HG03097 (cell line): ENCODE data around the gene ENKUR.

Experiments used
- ATAC-seq: cut with Tn5 transposase; IDR thresholded peaks from one replicate; pipeline ENCODE4 v1.9.1; 2021; ENCODE audit not compliant: unreplicated experiment, low FRiP score

The ENKUR gene

GRCh38 chr10:24951201-24952142 is 64.5 kb downstream of the ENKUR start:
- ATAC-seq = no peak

- ATAC-seq = no peak
These were observed 65.5 kb downstream of the ENKUR start for GRCh38 chr10:24950439-24950838.

DNA sequence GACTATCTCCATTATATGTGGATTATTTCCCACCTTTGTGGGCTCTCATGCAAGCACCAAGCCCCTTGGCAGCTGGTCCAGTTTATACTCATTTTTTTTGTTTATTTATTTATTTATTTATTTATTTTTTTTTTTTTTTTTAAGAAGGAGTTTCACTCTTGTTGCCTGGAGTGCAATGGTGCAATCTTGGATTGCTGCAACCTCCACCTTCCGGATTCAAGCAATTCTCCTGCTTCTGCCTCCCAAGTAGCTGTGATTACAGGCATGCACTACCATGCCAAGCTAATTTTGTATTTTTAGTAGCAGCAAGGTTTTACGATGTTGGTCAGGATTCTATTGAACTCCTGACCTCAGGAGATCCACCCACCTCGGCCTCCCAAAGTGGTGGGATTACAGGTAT is 66.3 kb downstream of the ENKUR start:
- no peak for ATAC-seq

- ATAC-seq = no peak
These were observed 68.5 kb downstream of the ENKUR start for GRCh38 chr10:24947304-24948097.

DNA sequence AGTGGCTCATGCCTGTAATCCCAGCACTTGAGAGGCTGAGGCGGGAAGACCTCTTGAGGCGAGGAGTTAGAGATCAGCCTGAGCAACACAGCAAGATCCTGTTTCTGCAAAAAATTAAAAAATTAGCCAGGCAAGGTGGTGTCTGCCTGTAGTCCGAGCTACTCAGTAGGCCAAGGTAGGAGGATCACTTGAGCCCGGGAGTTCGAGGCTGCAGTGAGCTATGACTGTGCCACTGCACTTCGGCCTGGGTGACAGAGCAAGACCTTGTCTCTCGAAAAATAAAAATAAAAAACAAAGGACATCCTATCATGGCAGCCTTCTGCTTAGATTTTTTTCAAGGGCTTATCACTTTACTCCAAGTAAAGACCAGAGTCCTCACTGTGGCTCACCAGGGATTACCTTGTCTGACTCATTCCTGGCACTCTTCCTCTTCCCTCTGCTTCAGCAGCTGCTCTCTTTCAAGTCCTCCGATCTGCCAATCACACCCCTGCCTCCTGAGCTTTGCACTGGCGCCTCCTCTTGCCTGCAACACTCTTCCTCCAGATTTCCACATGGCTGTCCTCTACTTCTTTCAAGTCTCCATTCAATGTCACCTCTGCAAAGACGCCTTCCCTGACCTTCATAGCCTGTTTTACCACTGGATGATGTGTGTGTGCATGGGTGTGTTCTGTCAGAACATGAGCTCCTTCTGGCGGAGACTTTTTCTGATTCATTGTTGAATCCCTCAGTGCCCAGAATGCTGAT is 71.3 kb downstream of the ENKUR start:
- no peak for ATAC-seq

- ATAC-seq = no peak
These were observed 77.4 kb downstream of the ENKUR start for GRCh38 chr10:24938525-24938924.

DNA sequence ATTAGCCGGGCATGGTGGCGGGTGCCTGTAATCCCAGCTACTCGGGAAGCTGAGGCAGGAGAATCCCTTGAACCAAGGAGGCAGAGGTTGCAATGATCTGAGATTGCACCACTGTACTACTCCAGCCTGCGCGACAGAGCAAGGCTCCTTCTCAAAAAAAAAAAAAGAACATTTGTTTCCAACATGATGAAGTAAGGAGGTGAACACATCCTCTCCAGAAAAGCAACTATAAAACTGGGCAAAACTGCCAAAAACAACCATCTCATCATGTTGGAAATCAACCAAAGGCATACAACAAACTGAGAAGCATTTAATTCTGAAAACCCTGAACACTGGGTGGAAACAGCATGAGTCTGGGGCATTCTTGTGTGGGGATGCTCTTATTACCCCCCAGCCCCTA is 77.9 kb downstream of the ENKUR start:
- no peak for ATAC-seq

DNA sequence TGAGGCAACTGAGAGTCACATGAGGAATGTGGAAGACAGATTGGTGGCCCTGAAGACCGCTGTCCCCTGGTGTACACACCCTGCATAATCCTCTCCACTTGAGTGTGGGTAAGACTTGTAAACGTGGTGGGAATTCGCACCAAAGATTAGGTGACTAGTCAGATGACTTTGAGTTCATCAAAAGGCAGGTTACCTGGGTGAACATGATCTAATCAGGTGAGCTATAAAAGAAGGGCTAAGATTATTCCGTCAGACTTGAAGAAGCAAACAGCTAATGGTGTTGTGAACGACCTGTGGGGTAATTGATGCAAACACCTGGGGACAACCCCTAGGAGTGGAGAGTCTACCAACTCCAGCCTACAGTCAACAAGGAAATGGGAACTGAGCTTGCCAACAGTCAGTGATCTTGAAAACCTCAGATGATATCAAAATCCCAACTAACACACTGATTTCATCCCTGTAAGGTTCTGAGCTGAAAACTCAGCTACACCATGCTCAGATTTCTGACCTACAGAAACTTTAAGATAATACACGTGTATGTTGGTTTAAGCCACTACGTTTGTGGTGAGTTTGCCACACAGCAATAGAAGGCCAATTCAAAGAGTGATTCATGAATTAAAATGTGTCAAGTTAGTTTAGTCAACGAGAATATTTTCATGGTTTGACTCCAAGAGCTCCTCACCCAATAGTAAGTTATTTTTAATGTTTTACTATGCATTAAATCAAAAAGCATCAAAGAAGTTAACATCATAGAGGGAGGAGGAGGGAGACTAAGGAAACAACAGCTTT is 80.3 kb downstream of the ENKUR start:
- ATAC-seq = no peak
